DOHH2 (cell line): ENCODE results near the gene ASPN.

ENCODE experiments used
- H3F3A ChIP-seq: fragments of 200-600 bp; sonication (generic), shearing (Covaris generic); 2 replicates; pipeline ENCODE4 v1.6.0; 2016; ENCODE audit warnings: antibody characterized with exemption, mild to moderate bottlenecking; ENCODE audit not compliant: control insufficient read depth, insufficient read depth
- H3K27ac ChIP-seq: fragments of 200-600 bp; sonication (generic); 2 replicates; pipeline ENCODE4 v1.5.1; 2014; ENCODE audit warnings: low read depth, mild to moderate bottlenecking, low read length, moderate library complexity
- H3K27me3 ChIP-seq: fragments of 200-600 bp; sonication (generic); 2 replicates; pipeline ENCODE4 v1.6.1; 2014; ENCODE audit warnings: mild to moderate bottlenecking, low read length, mixed read lengths; ENCODE audit not compliant: control insufficient read depth
- H3K36me3 ChIP-seq: fragments of 200-600 bp; sonication (generic); 2 replicates; pipeline ENCODE4 v1.6.1; 2014; ENCODE audit warnings: mild to moderate bottlenecking, low read length, moderate library complexity, mixed read lengths; ENCODE audit not compliant: control insufficient read depth
- H3K4me1 ChIP-seq: fragments of 200-600 bp; sonication (generic); 2 replicates; pipeline ENCODE4 v1.6.1; 2014; ENCODE audit warnings: mild to moderate bottlenecking, low read length, mixed read lengths; ENCODE audit not compliant: control insufficient read depth
- H3K4me2 ChIP-seq: fragments of 200-600 bp; sonication (generic); 2 replicates; pipeline ENCODE4 v1.6.0; 2014; ENCODE audit warnings: mild to moderate bottlenecking, low read length, moderate library complexity
- H3K4me3 ChIP-seq: fragments of 200-600 bp; sonication (generic); 2 replicates; pipeline ENCODE4 v1.5.1; 2014; ENCODE audit warnings: mild to moderate bottlenecking, low read length, mixed read lengths
- H3K79me2 ChIP-seq: fragments of 200-600 bp; sonication (generic); 2 replicates; pipeline ENCODE4 v1.6.1; 2014; ENCODE audit warnings: mild to moderate bottlenecking, low read length, mixed read lengths; ENCODE audit not compliant: control insufficient read depth
- H3K9me2 ChIP-seq: fragments of 200-600 bp; sonication (generic); replicated peaks from 2 replicates; pipeline ENCODE4 v1.6.1; 2014; ENCODE audit warnings: mild to moderate bottlenecking, low read length, mixed read lengths; ENCODE audit not compliant: control insufficient read depth
- H3K9me3 ChIP-seq: fragments of 200-600 bp; sonication (generic); 2 replicates; pipeline ENCODE4 v1.6.1; 2014; ENCODE audit warnings: antibody characterized with exemption, low read length, mixed read lengths; ENCODE audit not compliant: control insufficient read depth, insufficient read depth
- H4K20me1 ChIP-seq: fragments of 200-600 bp; sonication (generic); 2 replicates; pipeline ENCODE4 v1.6.0; 2014; ENCODE audit warnings: low read depth, mild to moderate bottlenecking, antibody characterized with exemption, low read length, moderate library complexity; ENCODE audit not compliant: control insufficient read depth, insufficient read depth
- EZH2phosphoT487 ChIP-seq: fragments of 200-600 bp; sonication (generic); IDR thresholded peaks from 2 replicates; pipeline ENCODE4 v1.6.1; 2017; ENCODE audit warnings: borderline replicate concordance, mild to moderate bottlenecking, antibody characterized with exemption, low read length, moderate library complexity, mixed read lengths
- TF ChIP-seq, protein P1 (sequence below): fragments of 200-600 bp; sonication (generic); IDR thresholded peaks from one replicate; pipeline ENCODE4 v1.5.1; 2014; ENCODE audit warnings: antibody characterized with exemption, mild to moderate bottlenecking, low read depth, low read length; ENCODE audit not compliant: poor library complexity, severe bottlenecking

Gene ASPN

GRCh38 chr9:92501671-92502393, 19.5 kb upstream of the ASPN start:
- no peaks in the 10 kb centered on the region for H3K4me1 ChIP-seq
- TF ChIP-seq, protein P1, sequence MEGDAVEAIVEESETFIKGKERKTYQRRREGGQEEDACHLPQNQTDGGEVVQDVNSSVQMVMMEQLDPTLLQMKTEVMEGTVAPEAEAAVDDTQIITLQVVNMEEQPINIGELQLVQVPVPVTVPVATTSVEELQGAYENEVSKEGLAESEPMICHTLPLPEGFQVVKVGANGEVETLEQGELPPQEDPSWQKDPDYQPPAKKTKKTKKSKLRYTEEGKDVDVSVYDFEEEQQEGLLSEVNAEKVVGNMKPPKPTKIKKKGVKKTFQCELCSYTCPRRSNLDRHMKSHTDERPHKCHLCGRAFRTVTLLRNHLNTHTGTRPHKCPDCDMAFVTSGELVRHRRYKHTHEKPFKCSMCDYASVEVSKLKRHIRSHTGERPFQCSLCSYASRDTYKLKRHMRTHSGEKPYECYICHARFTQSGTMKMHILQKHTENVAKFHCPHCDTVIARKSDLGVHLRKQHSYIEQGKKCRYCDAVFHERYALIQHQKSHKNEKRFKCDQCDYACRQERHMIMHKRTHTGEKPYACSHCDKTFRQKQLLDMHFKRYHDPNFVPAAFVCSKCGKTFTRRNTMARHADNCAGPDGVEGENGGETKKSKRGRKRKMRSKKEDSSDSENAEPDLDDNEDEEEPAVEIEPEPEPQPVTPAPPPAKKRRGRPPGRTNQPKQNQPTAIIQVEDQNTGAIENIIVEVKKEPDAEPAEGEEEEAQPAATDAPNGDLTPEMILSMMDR: peak; percentile 62
- no peak for TF ChIP-seq EZH2phosphoT487
- no peaks in the 10 kb centered on the region for H3K9me2 ChIP-seq
- no peak overlapping the region for H3K27ac ChIP-seq
- H3K27me3 ChIP-seq: no peaks in the 10 kb centered on the region
- H4K20me1 ChIP-seq: no peaks in the 10 kb centered on the region
- no peaks in the 10 kb centered on the region for H3K79me2 ChIP-seq
- no peaks in the 10 kb centered on the region for H3F3A ChIP-seq
- H3K4me2 ChIP-seq: no peak overlapping the region
- H3K36me3 ChIP-seq: no peaks in the 10 kb centered on the region
- H3K4me3 ChIP-seq: no peak overlapping the region
- no peaks in the 10 kb centered on the region for H3K9me3 ChIP-seq

- Histone ChIP-seq H3F3A (no peaks in the 10 kb centered on the region), H3K79me2 (no peaks in the 10 kb centered on the region), H3K4me1 (no peaks in the 10 kb centered on the region), H3K36me3 (no peaks in the 10 kb centered on the region), H4K20me1 (no peaks in the 10 kb centered on the region), H3K4me2 (no peak overlapping the region), H3K27me3 (no peaks in the 10 kb centered on the region), H3K9me3 (no peaks in the 10 kb centered on the region), H3K4me3 (no peak overlapping the region), H3K9me2 (no peaks in the 10 kb centered on the region), H3K27ac (no peak overlapping the region)
- TF ChIP-seq, protein P1: no peak
- TF ChIP-seq EZH2phosphoT487: no peak
Observed at GRCh38 chr9:92500725-92501124, 18.4 kb upstream of the ASPN start.

GRCh38 chr9:92499701-92500100, 17.4 kb upstream of the ASPN start:
- Histone ChIP-seq H3K4me1 (no peaks in the 10 kb centered on the region), H3K27ac (no peak overlapping the region), H3F3A (no peaks in the 10 kb centered on the region), H3K4me2 (no peak overlapping the region), H3K79me2 (no peaks in the 10 kb centered on the region), H3K9me3 (no peaks in the 10 kb centered on the region), H3K4me3 (no peak overlapping the region), H3K9me2 (no peaks in the 10 kb centered on the region), H4K20me1 (no peaks in the 10 kb centered on the region), H3K36me3 (no peaks in the 10 kb centered on the region), H3K27me3 (no peaks in the 10 kb centered on the region)
- TF ChIP-seq, protein P1: no peak
- no peak for TF ChIP-seq EZH2phosphoT487
